Urothelium cell line (cell line): Measurements from ENCODE around the gene PEG3.

Experiments
- DNase-seq: peaks from one replicate; pipeline ENCODE4 v3.0.0; 2011; ENCODE audit warnings: low spot score, mixed read lengths
- FAIRE-seq: peaks from 2 replicates; lab custom pipeline; 2011; peaks lifted over from hg19 to GRCh38; lab: Jason Lieb, UNC

Gene PEG3

DNA sequence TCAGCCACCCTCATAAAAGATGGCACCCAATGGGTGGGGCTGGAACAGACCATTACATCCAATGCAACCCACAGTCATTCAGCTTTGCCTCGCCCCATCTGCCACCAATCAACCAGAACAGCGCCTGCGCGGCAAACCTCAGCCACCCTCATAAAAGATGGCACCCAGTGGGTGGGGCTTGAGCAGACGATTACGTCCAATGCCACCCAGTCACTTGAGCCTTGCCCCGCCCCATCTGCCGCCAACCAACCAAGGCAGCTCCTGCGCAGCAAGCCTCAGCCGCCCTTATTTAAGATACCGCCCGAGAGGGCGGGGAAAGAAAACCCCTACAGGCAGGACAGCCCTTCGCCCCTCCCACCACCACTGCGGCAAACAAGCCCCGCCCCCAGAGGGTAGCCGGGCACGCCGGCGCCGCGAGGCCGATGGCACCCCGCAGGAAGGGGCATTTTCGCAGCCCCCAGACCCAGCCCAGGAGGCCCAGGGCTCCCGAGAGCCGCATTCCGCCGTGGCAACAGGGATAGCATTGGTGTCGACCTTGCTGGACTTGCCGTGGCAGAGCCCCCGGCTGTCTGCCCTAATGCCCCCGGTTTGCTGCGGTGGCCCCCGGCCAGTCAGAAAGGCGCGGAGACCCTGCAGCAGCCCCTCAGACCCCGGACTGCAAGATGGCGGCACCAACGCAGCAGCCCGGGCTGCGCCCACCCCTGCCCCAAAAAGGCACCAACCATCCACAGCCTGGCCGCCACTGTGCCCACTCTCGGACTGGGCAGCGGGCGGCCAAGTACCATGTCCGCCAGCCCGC is 675 bp downstream of the PEG3 start:
- DNase-seq (peak; percentile 87), FAIRE-seq (no peak)

DNA sequence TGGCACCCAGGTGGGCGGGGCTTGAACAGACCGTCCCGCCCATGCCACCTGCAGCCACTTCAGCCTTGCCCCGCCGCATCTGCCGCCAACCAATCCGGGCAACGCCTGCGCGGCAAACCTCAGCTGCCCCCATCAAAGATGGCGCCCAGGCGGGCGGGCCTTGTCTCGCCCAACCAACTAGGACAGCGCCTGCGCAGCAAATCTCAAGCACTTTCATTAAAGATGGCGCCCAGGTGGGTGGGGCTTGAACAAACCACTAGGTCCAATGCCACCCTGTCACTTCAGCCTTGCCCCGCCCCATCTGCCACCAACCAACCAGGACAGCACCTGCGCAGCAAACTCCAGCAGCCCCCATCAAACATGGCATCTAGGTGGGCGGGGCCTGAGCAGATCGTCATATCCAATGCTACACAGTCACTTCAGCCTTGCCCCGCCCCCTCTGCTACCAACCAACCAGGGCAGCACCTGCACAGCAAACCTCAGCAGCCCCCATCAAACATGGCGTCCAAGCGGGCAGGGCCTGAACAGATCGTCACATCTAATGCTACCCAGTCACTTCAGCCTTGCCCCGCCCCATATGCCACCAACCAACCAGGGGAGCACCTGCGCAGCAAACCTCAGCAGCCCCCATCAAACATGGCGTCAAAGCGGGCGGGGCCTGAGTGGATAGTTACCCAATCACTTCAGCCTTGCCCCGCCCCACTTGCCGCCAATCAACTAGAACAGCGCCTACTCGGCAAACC is 1.4 kb downstream of the PEG3 start:
- DNase-seq (peak; percentile 86), FAIRE-seq (peak; percentile 98)

DNA sequence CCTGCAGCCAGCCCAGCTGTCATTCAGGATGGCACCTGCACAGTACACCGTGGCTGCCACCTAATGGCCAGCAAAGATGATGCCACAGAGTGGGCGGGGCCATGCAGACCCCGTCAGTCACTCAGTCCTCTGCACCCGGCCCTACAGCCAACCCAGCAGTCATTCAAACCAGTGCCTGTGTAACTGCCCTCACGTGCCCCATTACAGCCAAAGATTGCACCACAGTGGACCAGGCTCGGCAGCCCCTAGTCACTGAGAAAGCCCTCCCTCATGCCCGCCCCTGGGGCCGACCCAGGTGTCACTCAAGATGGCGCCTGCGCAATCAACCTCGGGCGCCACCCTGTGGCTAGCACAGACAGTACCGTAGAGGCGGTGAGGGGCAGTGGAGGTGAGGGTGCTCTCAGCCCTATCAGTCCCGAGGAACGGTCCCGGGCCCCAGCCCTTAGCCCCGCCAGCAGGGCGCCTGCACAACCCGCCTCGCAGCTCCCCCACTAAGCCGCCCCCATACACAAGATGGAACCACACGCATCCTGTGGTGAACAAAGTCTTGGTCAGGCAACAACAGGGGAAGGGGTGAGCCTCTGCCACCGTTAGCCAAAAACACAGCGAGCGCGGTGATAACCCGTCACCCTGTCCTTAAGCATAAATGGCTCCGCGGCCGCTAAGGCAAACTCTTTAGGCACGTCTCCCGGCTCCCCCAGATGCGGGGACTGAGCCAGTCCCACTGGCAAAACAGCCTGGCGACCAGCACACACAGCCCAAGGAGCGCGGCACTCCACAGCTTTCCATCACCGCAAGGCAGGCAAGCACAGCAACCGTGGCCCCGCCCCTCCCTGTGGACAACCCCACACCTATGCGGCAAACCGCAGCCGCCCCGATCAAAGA is 2.3 kb downstream of the PEG3 start:
- peak; percentile 77 for DNase-seq
- peak; percentile 48 for FAIRE-seq

DNA sequence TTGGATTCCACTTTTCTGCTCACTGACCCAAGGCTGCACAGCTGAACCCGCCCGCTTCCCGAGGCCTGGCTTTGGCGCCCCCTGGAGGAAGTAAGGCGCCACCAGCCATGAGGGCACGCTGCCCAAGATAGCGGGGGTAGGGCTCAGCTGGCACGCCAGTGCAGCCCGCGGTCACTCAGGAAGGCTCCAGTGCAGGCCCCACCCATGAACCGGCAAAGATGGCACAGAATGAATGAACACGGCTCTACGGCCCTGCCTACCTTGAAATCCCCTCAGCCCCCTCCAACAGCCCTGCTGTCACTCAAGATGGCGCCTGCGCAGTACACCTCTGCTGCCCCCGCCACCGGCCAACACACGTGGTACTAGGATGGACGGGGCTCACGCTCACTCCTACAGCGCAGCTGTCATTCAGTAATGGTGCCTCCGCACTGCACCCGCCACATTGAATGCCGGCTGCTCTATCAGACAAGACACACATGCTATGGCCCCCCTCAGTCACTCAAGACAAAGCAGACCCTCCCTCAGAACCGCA is 3.0 kb downstream of the PEG3 start:
- FAIRE-seq (peak; percentile 91), DNase-seq (peak; percentile 80)

DNA sequence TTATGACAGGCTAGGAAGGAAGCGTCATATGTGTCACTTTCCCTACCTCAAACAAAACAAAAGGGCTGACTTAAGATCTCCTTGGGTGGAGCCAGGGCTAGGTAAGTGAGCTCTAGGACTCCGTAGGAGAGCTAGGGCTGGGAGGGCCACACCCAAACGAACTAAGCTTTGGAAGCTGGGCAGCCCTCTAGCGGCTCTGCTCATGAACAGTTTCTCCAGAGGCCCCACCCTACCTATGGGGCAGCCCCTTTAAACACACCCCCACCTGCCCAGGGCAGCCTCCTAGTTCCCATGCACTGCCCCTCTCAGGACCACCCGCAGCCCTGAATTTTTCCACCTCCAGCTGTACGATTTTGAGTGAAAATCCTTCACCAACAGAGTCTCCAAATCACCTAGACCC is 3.5 kb downstream of the PEG3 start:
- no peak for FAIRE-seq

DNA sequence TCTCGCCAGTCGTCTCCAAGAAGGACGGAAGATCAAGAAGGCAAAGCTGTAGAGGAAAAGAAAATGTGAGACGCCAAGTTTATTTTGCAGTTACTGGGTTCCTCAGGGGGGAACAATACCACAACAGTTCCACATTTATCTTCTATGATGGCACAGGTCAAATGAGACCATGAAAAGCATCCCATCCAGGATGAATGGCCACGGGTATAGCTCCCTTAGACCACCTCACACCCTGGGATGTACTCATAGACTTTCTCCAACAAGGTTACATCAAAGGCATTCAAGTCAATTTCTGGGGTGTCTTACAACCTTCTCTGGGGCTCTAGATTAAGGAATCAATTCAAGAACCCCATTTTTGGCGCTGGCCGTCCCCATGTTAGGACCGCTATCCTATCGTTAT is 4.5 kb downstream of the PEG3 start:
- FAIRE-seq (no peak), DNase-seq (no peak)

More for the DNA sequence above, 3.5 kb downstream of the PEG3 start:
- DNase-seq = peak; percentile 57

DNA sequence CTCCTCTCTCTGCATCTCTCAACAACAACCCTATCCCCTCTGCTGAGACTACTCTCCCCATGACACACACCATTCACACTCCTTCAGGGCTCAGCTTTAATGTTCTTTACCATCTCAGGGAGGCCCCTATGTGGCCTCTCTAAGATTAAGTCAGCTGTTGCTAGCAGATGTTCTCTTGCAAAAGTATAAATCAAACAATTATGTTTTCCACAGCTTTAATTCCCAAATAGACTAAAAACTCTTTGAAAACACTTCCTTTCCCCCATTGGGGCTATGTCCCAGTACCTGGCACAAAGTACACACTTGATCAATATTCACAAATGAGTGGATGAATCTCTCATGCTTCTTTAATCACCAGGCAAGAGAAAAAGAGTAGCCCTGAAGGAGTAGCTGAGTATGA is 5.1 kb downstream of the PEG3 start:
- FAIRE-seq = no peak

DNA sequence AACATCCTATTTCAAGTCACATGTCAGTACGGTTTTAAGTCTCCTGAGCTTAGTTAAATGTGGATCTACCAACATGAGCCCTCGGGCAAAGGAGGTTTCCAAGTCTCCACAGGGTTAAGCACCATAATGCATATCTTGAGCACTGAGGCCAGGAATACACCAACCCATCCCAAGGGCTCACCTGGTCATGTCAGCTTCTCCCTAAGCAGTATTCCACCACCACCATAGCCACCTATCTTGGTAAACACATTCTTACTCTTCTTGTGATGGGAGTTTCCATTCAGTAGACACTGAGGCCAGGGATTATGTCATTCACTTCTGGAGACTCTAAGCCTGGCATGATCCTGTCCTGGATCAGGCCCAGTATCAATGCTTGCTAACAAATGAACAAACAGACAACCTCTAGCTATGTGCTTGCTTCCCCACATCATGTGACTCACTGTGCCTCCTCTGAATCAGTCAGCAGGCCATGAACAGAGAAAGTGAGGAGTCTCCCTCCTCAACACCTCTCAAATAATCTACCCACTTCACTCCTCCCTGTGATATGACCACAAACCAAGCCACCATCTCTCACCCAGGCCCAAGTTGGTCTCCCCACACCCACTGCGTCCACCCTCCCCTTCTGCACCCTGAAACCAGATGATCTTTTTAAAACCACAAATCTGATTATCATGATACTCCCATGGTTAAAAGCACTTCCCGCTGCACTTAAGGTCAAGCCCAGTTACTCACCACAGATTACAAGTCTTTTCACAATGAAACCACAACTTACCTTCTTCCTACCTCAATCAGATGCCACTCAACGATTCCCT is 5.8 kb downstream of the PEG3 start:
- FAIRE-seq = no peak
- DNase-seq = no peak

More for the DNA sequence above, 5.1 kb downstream of the PEG3 start:
- no peak for DNase-seq

DNA sequence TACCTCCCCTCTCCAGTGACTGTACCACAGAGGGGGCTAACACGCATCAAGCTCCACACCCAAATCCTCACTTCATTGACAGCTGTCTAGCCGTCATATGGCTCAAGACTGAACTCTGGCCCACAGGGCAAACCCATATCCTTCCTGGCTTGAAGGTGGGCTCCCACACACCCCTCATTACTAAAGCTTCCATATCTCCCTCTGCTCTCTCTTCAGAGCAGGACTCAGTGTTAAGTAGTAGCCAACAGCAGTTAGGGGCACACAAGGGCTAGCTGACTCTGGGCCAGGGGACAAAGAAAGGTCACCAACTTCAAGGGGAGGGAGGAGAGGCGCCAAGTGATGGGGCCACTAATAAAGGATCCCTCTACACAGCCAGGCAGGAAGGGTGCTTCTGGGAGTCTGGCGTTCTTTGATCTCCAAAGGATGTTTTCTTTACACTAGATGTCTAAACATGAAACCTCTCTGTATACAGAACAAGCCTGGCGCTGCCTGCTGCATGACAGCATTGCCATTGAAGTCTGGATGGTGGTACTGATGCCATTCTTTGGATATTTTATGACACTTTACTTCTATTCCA is 8.1 kb downstream of the PEG3 start:
- no peak for DNase-seq
- no peak for FAIRE-seq

DNA sequence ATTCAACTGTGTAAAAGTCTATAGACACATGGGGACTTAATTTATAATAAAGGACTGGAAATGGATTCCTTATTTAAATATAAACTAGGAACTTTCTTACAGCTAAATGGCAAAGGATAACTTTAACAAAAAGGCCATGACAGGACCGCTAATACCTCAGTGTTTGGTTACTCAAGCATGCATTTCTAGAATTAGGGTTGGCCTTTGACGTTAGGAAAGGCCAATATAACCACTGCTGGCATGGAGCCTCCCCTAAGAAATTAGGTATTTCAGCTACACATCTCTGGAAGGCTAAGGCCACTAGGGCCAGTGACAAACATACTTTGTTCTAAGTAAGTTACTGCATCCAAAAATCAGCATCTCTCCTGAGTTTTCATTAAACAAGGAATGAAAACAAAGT is 9.3 kb downstream of the PEG3 start:
- DNase-seq = no peak
- no peak for FAIRE-seq

DNA sequence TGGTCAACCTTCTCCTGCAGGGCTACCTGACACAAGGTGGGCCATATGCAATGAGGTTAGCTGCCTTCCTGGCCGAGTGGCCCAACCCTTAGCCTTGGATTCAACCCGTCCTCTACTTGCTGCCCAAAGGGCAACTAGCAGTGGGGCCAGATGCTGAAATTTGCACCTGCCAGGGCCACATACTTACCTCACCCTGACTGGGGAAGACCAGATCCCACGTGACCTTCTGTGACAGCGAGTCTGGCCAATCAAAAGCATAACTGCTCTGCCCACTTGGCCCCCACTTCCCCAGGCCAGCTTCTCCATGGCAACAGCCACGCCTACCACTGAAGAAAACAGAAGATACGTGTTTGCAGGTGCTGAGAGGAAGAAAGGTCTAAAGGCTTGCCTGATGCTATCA is 10.9 kb downstream of the PEG3 start:
- DNase-seq = no peak
- FAIRE-seq = no peak

DNA sequence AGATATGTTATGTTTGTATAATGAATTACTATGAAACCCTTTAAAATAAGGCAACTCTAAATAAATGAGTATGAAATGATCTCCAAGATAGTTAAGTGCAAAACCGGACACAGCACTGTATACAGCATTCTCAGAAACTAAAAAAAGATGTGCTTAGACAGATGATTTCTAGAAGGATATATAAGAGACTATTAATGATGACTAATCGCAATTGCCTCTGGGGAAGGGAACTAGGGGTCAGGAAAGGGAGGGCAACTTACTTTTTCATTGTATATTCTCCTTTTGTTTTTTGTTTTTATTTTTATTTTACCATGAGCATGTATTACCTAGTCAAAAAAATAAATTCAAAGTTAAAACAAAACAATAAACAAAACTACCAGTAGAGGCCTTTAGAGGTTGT is 12.8 kb downstream of the PEG3 start:
- FAIRE-seq (no peak), DNase-seq (no peak)

DNA sequence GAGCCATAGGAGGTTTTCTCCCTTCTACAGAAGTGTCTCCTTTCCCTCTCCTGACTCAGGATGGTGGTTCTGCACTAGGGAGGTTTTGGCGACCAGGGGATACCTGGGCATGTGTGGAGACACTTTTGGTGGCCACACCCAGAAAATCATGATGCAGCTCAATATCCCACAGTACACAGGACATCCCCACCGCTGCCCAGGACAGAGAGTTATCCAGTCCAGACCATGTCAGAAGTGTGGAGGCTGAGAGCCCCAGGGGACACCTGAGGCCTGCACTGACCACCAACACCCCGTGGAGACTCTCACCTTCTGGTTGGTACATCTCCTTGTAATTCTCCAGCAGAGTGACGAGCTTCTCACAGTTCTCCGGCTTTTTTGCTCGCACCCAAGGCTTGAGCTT is 16.6 kb downstream of the PEG3 start:
- FAIRE-seq (no peak), DNase-seq (no peak)

DNA sequence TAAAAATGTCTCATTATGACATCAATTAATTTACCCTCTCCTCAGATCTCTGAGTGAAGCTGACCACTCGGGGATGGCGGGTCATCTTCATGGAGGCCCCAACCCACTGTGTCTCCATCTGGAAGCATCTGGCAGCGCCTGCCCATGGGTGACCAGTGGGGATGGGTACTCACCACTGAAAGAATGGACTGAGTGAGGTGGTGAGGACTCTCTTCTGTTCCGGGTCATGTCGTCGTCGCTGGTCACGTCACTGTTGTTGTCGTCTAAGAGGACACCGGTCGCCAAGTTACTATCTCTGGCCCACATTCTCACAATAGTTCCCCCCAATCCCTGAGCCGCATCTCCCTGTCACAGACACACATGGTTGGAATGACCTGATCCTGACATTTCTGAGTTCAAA is 17.1 kb downstream of the PEG3 start:
- no peak for FAIRE-seq
- no peak for DNase-seq

DNA sequence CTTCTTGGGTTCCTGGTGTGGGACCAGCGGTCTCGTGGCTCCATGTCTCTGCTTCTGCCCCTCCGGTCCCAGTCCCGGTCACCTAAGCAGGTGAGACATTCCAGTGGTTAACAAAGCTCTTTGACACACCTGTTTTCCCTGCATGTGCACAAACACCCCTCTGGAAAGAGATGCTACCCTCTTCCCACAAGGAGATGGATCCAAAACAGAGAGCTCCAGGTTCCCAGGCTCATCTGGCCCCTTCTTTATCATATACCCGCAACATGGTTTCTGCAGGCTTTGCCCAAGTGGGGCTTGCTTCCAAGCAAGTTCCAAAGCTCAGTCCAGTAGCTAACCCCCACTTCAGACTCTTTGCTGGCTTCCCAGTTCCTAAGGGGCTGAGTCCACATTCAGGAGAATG is 17.8 kb downstream of the PEG3 start:
- DNase-seq (no peak), FAIRE-seq (no peak)

DNA sequence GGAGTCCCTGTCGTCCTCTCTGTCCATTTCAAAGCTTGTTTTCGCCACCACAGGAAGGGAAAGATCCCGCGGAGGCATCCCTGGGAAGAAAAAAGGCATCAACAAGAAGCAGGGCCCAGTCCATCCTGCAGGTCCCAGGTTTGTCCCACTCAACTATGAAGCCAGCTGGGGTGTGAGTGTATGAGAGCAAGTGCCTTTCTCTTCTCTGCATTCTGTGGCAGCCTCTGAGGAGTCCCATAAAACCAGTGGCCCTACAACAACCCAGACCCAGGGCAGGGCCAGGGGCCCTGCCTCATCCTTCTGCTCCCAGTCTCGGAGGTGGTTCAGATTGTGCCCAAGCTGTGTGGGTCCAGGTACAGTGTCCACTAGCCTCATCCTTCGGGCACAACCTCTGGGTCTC is 18.9 kb downstream of the PEG3 start:
- DNase-seq = no peak
- no peak for FAIRE-seq

DNA sequence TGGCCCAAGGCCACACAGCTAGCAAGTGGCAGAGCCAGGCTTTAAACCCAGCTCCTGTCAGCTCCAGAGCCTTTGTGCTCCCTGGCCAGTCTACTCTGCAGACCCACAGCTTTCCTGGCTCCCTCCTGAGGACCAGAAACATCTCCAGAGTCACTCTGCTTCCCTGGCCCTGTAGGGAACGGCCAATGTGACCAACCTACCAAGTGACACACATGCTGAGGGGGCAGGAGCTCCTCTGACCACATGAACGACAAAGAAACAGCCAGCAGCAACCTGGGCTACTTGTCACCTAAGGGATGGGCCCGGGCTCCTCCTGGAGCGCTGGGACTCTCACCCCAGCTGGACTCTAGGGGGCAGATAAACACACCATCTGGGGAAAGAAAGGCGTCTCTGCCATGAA is 19.3 kb downstream of the PEG3 start:
- no peak for FAIRE-seq
- DNase-seq = no peak

DNA sequence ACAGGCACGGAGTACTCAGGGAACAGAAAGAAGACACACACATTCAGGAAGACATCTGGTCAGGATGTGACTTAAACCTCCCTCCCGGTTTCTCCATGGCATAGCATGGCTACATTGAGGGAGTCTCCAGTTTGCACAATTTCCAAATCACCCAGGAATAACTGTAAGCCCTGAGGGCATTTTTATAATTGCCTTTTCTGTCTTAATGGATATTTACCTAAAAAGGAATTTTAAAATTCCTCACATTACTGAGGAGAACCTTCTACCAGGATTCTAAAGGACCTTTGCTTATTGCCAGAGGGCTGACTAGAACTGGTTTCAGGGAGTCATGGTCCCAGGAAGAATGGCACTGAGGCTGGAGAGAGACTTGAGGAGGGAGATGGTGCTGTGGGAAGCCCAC is 21.4 kb downstream of the PEG3 start:
- no peak for FAIRE-seq
- DNase-seq = no peak

DNA sequence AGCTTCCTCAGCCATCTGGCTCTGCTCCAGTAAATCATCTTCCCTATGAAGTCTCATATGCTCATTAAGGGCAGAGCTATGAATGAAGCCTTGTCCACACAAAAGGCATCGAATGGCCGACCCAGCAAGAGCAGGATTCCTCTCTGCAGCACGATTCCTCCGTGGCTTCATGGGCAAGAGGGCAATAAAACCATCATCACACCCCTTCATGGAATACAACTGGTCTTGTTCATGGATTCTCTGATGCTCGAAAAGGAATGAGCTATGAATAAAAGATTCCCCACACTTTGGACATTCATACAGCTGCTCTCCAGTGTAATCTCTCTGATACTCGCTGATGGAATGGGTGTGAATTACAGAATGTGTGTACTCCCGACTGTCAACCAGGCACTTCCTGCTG is 25.9 kb downstream of the PEG3 start:
- no peak for FAIRE-seq
- no peak for DNase-seq

DNA sequence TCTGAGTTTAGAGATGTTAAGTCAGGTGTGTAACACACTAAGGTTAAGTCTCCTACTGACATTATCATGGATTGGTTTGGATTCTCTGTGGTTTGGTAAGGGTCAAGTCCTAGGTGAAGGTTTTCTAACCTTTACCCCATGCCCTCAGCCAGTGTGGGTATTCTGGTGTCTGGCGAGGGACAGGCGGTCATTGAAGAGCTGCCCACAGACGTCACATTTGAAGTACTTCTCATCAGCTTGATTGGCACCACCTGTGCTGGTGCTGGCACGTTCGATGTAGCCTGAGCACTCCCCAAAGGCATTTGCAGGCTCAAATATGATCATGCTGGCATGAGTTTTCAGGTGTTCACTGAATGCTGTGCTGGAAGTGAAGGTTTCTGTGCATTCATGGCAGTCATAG is 27.0 kb downstream of the PEG3 start:
- FAIRE-seq = no peak
- no peak for DNase-seq
